Activated T-cell treated with anti-CD3 and anti-CD28 coated beads, Interleukin-2, amount 50 U/mL, for 4 hours (primary cell): Measurements from ENCODE around the gene CFAP61. TPM values are rescaled to one million over a fixed set of nuclear protein-coding genes. Genes with fewer than 3 reads are reported as not detected.

Experiments
- ATAC-seq, 2 donors: fragments of 200-7000 bp; cut with Tn5 transposase; one replicate each; pipeline ENCODE4 v1.10.0; 2021
- DNase-seq: peaks from one replicate; pipeline ENCODE4 v3.0.0-alpha.2; 2020
- H3K27me3 Mint-ChIP-seq: one replicate; pipeline ENCODE4 v1.8.0; 2021; ENCODE audit warnings: low read depth, mixed read lengths
- H3K36me3 Mint-ChIP-seq: one replicate; pipeline ENCODE4 v1.8.0; 2022; ENCODE audit warnings: mixed read lengths; ENCODE audit not compliant: insufficient read depth
- H3K4me1 Mint-ChIP-seq: one replicate; pipeline ENCODE4 v1.8.0; 2021; ENCODE audit warnings: low read depth, mixed read lengths
- H3K4me3 Mint-ChIP-seq: one replicate; pipeline ENCODE4 v1.8.0; 2021; ENCODE audit warnings: mild to moderate bottlenecking, moderate library complexity, mixed read lengths
- H3K9me3 Mint-ChIP-seq: one replicate; pipeline ENCODE4 v1.8.0; 2021; ENCODE audit warnings: mixed read lengths
- total RNA-seq, 3 donors: library from RNA; stranded (reverse); gene quantifications; one replicate each; pipeline ENCODE4 v1.2.1, GENCODE V29; 2021

CFAP61 gene
- total RNA-seq, 3 donors from 2014 or later = 0.49 TPM; not detected in 2

DNA sequence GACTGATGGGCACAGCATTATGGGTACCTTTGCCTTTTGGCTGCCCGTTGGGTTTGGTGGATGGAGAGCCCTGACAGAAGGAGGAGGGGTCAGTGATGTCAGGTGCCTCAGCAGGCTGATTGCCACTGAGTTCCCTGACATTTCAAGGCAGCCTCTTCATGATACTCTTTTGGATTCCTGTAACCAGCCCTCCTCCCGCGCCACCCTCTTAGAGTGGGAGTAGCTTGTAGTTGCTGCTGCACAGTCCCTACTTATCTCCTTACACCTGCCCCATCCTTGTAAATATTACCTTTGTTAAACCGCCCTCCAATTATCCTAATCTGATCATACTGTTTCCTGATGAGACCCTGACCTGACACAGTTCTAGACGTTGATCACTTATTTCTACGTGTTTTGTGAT lies 140.0 kb downstream of the CFAP61 start:
- ATAC-seq (no peak), DNase-seq (no peak)
- Mint-ChIP-seq H3K4me1 (peaks cover 2% of the 10 kb centered on the region), H3K9me3 (no peaks in the 10 kb centered on the region), H3K27me3 (peaks cover 9% of the 10 kb centered on the region), H3K36me3 (no peaks in the 10 kb centered on the region), H3K4me3 (no peak overlapping the region)

GRCh38 chr20:20195021-20195705 lies 142.8 kb downstream of the CFAP61 start:
- Mint-ChIP-seq H3K36me3 (no peaks in the 10 kb centered on the region), H3K9me3 (no peaks in the 10 kb centered on the region), H3K4me1 (peaks cover 2% of the 10 kb centered on the region), H3K27me3 (peaks cover 11% of the 10 kb centered on the region), H3K4me3 (no peak overlapping the region)
- ATAC-seq = no peak
- DNase-seq = no peak

GRCh38 chr20:20196610-20197009 lies 144.3 kb downstream of the CFAP61 start:
- Mint-ChIP-seq H3K36me3 (no peaks in the 10 kb centered on the region), H3K4me1 (peaks cover 2% of the 10 kb centered on the region), H3K27me3 (peaks cover 13% of the 10 kb centered on the region), H3K9me3 (no peaks in the 10 kb centered on the region), H3K4me3 (no peak overlapping the region)
- ATAC-seq = no peak
- DNase-seq = no peak

DNA sequence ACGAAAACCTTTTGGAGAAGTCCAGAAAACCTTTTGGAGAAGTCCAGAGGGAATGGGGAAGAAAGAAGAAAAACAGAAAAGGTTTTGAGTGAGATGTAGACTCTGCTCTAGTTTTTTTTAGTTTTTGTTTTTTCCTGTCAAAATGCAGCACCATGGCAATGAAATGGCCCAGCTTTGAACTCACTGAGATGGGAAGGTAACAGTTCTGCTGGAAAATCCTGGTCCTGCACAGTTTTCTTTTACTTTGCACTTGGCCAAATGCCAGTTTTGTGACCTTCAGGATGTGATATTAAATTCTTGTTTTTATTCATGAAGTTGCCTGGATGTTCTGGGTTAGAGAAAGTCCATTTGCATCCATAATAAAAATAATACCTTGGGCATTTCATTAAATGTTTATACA lies 145.7 kb downstream of the CFAP61 start:
- H3K36me3 Mint-ChIP-seq = no peaks in the 10 kb centered on the region
- no peak for DNase-seq
- no peak for ATAC-seq
- no peaks in the 10 kb centered on the region for H3K4me1 Mint-ChIP-seq
- no peaks in the 10 kb centered on the region for H3K9me3 Mint-ChIP-seq
- H3K4me3 Mint-ChIP-seq = no peak overlapping the region
- peaks cover 9% of the 10 kb centered on the region for H3K27me3 Mint-ChIP-seq

DNA sequence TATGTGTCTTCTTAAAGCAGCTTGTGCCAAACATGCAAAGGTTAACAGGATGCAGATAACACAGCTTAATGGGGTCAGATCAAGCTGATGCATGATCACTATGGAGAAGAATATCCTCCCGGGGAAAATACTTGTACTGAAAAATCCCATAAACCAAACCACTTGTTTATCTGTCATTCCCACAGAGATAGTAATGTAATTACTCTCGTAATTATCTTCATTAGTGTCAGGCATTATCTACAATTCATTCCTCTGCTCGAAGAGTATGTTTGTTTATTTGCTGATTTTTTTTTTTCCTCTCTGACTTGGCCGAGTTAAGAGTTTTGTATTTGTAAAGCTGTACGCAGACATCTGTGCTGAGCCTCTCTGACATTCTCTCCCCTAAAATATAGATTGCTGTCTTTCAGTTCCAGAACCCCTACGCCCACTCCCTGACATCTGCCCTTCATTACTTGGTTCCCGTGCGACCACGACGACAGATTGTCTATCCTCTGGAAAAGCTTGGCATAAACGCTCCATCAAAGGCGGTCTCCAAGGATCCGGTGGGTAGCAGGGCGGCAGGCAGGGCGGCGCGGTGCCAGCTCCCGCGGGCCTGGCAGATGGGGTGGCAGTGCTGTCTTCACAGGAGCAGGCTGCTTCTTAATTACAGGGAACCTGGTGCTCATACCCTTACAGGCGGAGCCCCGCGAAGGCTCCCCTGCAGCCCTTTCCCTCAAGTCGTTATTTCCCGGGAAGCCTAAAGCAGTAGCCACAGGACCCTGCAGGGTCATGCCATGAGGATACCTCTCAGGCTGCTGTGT lies 147.2 kb downstream of the CFAP61 start:
- no peak overlapping the region for H3K4me3 Mint-ChIP-seq
- H3K9me3 Mint-ChIP-seq = no peaks in the 10 kb centered on the region
- ATAC-seq (no peak), DNase-seq (no peak)
- H3K27me3 Mint-ChIP-seq = peaks cover 11% of the 10 kb centered on the region
- H3K4me1 Mint-ChIP-seq = no peaks in the 10 kb centered on the region
- no peaks in the 10 kb centered on the region for H3K36me3 Mint-ChIP-seq

GRCh38 chr20:20201124-20201523 lies 148.8 kb downstream of the CFAP61 start:
- DNase-seq (no peak), ATAC-seq (no peak)
- peaks cover 11% of the 10 kb centered on the region for H3K27me3 Mint-ChIP-seq
- no peak overlapping the region for H3K4me3 Mint-ChIP-seq
- H3K4me1 Mint-ChIP-seq = no peaks in the 10 kb centered on the region
- no peaks in the 10 kb centered on the region for H3K9me3 Mint-ChIP-seq
- no peaks in the 10 kb centered on the region for H3K36me3 Mint-ChIP-seq

DNA sequence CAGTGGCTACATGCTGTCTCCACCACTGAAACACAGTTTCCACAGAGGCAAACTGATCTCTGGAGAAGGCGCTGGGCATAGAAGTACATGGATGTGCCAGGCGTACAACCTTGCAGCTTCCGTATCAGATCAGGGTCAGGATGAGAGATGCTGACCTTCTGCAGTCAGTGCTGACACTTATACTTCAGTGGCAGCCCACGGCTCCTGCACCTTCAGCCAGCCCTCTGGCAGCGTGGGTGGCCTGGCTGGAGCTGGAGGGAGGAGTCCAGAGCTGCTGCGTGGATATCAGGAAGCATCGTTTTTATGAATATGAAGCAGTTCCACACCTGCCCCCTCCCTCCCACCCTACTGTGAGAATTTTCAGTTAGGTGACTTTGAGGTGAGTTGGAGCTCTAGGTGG lies 149.3 kb downstream of the CFAP61 start:
- Mint-ChIP-seq H3K27me3 (peaks cover 12% of the 10 kb centered on the region), H3K4me1 (no peaks in the 10 kb centered on the region), H3K36me3 (no peaks in the 10 kb centered on the region), H3K9me3 (no peaks in the 10 kb centered on the region), H3K4me3 (no peak overlapping the region)
- no peak for DNase-seq
- ATAC-seq = no peak

DNA sequence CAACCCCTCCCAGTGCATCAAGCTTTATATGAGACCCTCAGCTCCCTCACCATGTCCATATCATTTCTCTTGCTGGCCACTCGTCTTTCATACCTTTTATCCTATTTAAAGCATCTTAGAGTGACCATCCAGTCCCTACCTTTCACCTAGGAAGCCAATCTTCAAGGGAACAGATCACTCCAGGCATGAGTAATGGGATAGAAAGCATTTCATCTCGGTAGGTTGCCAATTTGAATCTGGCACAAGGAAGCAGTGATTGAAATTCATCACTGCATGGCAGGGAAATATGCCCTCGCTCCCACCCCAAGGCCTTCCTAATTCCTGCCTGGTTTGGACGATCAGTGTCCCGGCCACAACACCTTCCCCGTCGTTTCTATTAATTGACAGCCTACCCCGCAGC lies 150.4 kb downstream of the CFAP61 start:
- peaks cover 15% of the 10 kb centered on the region for H3K27me3 Mint-ChIP-seq
- no peaks in the 10 kb centered on the region for H3K9me3 Mint-ChIP-seq

GRCh38 chr20:20203784-20204183 lies 151.5 kb downstream of the CFAP61 start:
- DNase-seq = no peak
- H3K4me3 Mint-ChIP-seq = no peak overlapping the region
- peaks cover 18% of the 10 kb centered on the region for H3K27me3 Mint-ChIP-seq
- no peaks in the 10 kb centered on the region for H3K4me1 Mint-ChIP-seq
- no peaks in the 10 kb centered on the region for H3K9me3 Mint-ChIP-seq
- no peak for ATAC-seq
- no peaks in the 10 kb centered on the region for H3K36me3 Mint-ChIP-seq

More for the DNA sequence above, 150.4 kb downstream of the CFAP61 start:
- DNase-seq (no peak), ATAC-seq (no peak)
- Mint-ChIP-seq H3K4me1 (no peaks in the 10 kb centered on the region), H3K4me3 (no peak overlapping the region), H3K36me3 (no peaks in the 10 kb centered on the region)

- ATAC-seq = no peak
- peaks cover 18% of the 10 kb centered on the region for H3K27me3 Mint-ChIP-seq
- no peaks in the 10 kb centered on the region for H3K9me3 Mint-ChIP-seq
- H3K4me1 Mint-ChIP-seq = no peaks in the 10 kb centered on the region
- no peaks in the 10 kb centered on the region for H3K36me3 Mint-ChIP-seq
- no peak overlapping the region for H3K4me3 Mint-ChIP-seq
- no peak for DNase-seq
Measured at GRCh38 chr20:20204256-20204655, 151.9 kb downstream of the CFAP61 start.

DNA sequence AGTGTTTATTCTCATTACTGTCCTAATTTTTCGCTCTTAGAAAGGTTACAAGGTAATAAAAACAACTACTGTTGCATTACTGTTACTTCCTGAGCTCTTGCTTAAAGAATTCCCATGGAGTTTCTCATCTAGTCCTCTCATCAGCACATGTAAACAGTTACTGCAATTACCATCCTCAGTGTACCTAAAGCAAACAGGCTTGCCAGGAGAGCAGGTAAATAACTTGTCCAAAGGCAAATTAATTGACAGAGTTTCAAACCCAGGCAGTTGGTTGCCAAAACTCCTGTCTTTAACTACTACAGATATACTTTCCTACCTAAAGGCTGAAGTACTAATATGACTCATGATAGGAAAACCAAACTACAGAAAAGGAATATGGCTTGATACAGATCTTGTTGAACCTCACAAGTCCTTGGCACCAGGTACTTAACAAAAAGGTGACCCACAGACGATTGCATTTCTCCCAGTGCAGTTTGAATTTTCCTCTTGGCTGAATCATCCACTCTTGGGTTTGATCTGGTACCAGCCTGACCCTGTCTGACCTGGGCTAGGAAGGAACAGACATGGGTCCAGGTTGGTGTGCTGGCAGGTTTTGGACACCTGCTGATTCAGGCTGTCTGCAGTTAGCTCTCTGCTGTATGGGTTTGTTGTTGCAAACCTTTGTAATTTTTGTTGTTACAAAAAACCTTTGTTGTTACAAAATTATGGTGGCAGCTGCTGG lies 153.0 kb downstream of the CFAP61 start:
- Mint-ChIP-seq H3K4me3 (no peak overlapping the region), H3K9me3 (no peaks in the 10 kb centered on the region), H3K27me3 (peaks cover 18% of the 10 kb centered on the region), H3K36me3 (no peaks in the 10 kb centered on the region), H3K4me1 (no peaks in the 10 kb centered on the region)
- DNase-seq (no peak), ATAC-seq (no peak)

DNA sequence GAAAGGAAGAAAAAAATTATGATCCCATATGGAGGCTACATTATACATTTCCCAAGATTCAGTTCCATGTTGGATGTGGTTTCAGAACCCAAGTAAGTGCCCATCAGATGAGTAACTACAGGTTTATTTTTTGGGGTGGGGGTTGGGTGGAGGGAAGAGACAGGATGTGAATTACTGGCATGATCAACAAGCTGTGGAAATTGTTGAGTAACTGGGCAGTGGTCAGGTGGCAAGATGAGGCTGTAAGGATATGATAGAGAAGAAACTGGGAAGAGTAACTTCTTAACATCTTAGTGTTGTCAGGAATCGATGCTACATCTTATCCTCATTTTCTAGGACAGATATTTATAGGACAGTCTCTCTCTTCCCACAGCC lies 153.5 kb downstream of the CFAP61 start:
- Mint-ChIP-seq H3K9me3 (no peaks in the 10 kb centered on the region), H3K27me3 (peaks cover 18% of the 10 kb centered on the region), H3K4me1 (no peaks in the 10 kb centered on the region), H3K36me3 (no peaks in the 10 kb centered on the region), H3K4me3 (no peak overlapping the region)
- ATAC-seq (no peak), DNase-seq (no peak)

GRCh38 chr20:20206788-20207187 lies 154.5 kb downstream of the CFAP61 start:
- Mint-ChIP-seq H3K4me1 (no peaks in the 10 kb centered on the region), H3K36me3 (no peaks in the 10 kb centered on the region), H3K9me3 (no peaks in the 10 kb centered on the region), H3K27me3 (peaks cover 18% of the 10 kb centered on the region), H3K4me3 (no peak overlapping the region)
- DNase-seq (no peak), ATAC-seq (no peak)

DNA sequence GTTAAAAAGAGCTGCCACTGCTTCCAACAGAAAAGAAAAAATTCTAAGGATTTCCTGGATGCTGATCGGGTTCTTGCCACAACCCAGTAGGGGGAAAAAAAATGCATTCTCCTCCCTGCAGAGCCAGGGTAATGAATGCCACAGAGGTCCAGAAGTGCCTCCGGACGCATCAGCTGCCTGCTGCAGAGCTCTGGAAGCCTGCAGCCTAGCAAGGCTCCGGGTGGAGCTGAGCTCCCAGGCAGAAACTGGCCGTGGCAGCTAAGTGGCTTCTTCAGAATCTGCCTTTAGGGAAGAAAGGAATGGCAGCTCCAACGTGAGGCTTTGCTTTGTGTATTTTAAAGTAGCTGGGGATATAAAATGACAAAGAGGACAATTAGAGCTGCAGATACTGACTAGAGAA lies 155.0 kb downstream of the CFAP61 start:
- DNase-seq (no peak), ATAC-seq (no peak)
- Mint-ChIP-seq H3K4me1 (no peaks in the 10 kb centered on the region), H3K4me3 (no peak overlapping the region), H3K36me3 (no peaks in the 10 kb centered on the region), H3K27me3 (peaks cover 18% of the 10 kb centered on the region), H3K9me3 (no peaks in the 10 kb centered on the region)

DNA sequence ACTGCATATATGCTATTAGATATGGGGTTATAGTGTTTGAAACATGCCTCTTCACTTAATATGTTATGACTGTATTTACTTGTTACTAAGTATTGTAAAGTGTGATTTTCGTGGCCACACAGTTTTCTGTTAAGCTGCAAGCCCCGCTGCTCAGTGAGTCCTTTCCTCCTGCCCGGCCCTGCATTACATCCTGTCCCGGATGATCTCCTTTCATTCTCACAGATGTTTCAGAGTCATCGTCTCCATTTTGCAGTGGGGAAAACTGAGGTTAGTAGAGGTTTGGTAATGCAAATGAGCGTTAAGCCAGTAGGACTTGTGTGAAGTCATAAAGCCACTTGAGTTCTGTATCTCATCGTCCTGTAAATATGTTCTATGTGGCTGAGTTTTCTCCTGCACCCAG lies 155.5 kb downstream of the CFAP61 start:
- no peak for ATAC-seq
- H3K9me3 Mint-ChIP-seq = no peaks in the 10 kb centered on the region
- H3K4me3 Mint-ChIP-seq = no peak overlapping the region

More for the DNA sequence above, 155.5 kb downstream of the CFAP61 start:
- no peak for DNase-seq
- Mint-ChIP-seq H3K4me1 (no peaks in the 10 kb centered on the region), H3K36me3 (no peaks in the 10 kb centered on the region), H3K27me3 (peaks cover 18% of the 10 kb centered on the region)
